HG03196 (cell line): ENCODE measurements around the gene ZP4.

Experiments
- ATAC-seq: cut with Tn5 transposase; IDR thresholded peaks from one replicate; pipeline ENCODE4 v1.9.1; 2021; ENCODE audit not compliant: unreplicated experiment

ZP4 gene

DNA sequence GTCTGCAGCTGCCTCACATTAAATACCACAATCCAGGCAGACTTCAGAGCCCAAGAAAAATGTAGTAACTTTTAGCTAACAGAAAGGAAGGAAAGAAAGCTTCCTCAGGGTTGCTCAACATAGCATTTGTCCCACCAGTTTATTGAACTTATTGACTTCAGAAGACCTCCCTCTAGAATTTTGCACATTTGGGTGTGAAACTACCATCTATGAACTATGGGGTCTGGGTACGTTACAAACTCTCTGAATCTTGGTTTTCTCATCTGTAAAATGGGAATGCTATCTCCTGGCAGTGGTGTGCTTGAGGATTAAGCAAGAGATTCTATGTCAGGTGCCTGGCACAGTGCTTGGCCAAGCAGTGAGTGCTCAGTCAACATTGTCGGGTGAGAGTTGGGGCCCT lies at the start of gene ZP4:
Gene ZP4, minus strand, starts transcription at position 101 of the 400 bp plus-strand sequence. CDS start 287 bp downstream, outside the sequence.
- ATAC-seq, result no peak

DNA sequence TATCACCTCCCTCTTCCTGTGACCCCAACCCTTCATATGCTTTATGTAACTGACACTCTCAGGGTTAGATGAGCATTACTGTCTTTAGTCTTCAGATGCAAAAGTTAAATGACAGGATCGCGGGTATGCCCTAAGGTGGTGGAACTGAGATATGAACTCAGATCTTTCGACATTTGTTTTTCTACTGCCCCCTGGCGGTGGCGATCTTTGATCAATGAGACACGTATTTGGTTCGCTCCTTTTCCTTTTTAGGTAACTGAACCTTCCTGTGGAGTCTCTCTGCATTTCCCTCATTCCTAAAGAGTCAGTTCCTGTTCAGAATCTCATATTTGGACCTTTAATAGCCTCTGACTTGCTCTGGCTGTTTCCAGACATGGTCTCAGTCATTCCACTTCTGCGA lies 47.8 kb upstream of the ZP4 start:
- ATAC-seq, result no peak

DNA sequence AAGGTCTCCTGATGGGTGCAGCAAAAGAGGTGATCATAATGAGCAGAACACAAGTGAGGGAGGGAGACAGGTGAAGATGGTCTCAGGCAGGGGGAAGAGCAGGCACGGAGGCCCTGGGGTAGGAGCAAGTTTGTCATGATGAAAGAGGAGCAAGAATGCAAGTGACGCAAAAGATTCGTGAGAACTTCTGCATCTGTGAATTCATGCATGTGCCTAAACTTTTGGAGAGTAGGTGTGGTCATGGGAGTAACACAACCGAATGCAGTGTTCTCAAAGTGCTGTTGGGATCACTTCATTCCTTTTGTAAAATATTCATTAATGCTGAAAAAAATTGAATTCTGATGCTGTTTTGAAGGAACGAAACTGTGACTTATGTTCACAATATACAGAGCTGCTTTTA lies 47.3 kb upstream of the ZP4 start:
- no peak for ATAC-seq

DNA sequence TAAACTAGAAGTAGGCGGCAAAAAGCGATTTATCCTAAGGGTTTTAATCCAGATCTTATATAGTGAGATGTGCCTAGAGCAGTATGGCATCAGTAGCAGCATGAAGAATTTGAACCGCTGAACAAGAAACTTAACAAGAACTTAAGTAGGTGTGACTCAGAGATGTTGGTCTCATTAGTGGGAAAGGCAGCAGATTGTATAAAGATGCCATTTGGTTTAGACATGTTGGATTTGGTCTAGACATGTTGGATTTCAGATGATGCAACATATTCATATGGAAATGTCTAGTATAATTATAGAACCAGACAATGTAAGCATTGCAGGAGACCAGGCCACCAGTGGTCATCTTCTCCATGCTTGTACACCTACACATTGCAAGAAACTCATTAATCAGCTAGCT lies 42.1 kb upstream of the ZP4 start:
- ATAC-seq, result no peak

DNA sequence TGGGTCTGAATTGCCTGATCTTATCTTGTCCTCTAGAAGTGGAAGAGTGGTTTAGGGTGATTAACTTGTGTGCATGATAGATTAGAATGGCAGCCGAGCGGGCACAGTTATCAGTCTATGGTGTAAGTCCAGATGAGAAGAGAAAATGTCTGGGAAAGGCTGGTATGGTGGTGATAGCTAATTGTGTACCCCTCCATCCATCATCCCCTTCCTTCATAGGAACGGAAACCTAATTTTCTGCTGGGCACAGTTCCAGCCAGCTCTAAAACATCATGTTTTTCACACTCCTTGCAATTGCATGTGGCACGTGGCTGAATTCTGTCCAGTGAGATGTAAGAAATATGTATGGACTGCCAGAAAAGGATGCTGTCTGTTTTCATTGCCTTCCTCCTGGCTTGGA lies 40.9 kb upstream of the ZP4 start:
- ATAC-seq, result no peak

- ATAC-seq, result no peak
Measured at GRCh38 chr1:237927198-237927597, 36.5 kb upstream of the ZP4 start.

DNA sequence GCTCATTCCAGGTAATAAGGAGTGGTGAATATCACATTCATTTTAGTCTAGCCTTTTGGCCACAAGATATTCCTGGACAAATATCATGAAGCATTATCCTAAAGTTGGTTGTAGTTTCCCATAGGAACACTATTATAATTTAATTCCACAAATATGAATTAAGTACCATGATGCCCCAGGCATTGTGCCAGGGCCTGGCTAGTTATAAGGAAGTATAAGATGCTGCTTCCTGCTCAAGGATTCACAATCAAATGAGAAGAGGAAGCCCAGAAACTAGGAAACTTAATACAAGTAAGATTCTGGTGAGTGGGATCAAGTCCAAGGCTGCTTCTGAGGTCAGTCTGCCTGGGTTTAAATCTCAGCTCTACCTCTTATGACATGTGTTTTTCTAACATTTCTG lies 30.6 kb upstream of the ZP4 start:
- ATAC-seq, result no peak

GRCh38 chr1:237913345-237913744 lies 22.6 kb upstream of the ZP4 start:
- no peak for ATAC-seq

GRCh38 chr1:237911911-237912310 lies 21.2 kb upstream of the ZP4 start:
- no peak for ATAC-seq

GRCh38 chr1:237910834-237911233 lies 20.1 kb upstream of the ZP4 start:
- no peak for ATAC-seq

GRCh38 chr1:237903961-237904360 lies 13.2 kb upstream of the ZP4 start:
- no peak for ATAC-seq

GRCh38 chr1:237902960-237903743 lies 12.4 kb upstream of the ZP4 start:
- ATAC-seq, result no peak

- ATAC-seq, result no peak
Measured at GRCh38 chr1:237901299-237901934, 10.7 kb upstream of the ZP4 start.

DNA sequence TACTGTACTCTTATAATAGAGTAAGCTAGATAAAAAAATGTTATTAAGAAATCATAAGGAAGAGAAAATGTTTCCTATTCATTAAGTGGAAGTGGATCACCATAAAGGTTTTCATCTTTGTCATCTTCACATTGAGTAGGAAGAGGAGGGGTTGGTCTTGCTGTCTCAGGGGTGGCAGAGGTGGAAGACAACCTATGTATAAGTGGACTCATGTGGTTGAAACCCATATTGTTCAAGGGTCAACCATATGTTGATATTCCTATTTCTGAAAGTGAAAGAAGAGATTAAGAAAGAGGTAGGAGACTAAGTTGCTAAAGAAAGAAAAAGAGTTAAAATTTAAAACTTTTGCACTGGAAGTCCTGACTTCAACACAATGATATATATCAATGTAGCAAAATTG lies 4.9 kb upstream of the ZP4 start:
- no peak for ATAC-seq

GRCh38 chr1:237894131-237894530 lies 3.4 kb upstream of the ZP4 start:
- ATAC-seq, result no peak

GRCh38 chr1:237891979-237892378 lies 1.3 kb upstream of the ZP4 start:
- ATAC-seq, result no peak

- ATAC-seq, result no peak
Measured at GRCh38 chr1:237891266-237891665, 544 bp upstream of the ZP4 start.

- ATAC-seq, result no peak
Measured at GRCh38 chr1:237890416-237890815, 306 bp downstream of the ZP4 start.

- ATAC-seq, result no peak
Measured at GRCh38 chr1:237888143-237888542, 2.6 kb downstream of the ZP4 start.

GRCh38 chr1:237887542-237887941 lies 3.2 kb downstream of the ZP4 start:
- ATAC-seq, result no peak

GRCh38 chr1:237884237-237884636 lies 6.5 kb downstream of the ZP4 start:
- no peak for ATAC-seq

- no peak for ATAC-seq
Measured at GRCh38 chr1:237879195-237879594, 11.5 kb downstream of the ZP4 start.

DNA sequence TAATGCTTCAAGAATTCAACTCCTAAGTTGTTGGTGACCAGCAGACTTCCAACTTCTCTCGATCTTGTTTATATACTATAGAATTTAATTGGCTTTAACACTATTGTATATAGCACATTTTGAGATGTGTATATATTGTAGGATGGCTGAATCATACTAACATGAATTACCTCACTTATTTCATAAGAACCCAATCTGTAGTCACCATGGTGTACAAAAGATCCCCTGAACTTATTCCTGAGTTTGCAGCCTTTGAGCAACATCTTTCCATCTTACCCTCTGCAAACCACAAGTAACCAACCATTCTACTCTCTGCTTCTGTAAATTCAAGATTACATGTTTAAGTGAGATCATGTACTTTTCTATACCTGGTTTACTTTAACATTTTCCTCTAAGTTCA lies 12.3 kb downstream of the ZP4 start:
- no peak for ATAC-seq
